HG02870 (cell line): ENCODE results near the gene DPPA4.
"Not testable (repeated sequence)": the region's sequence is repeated elsewhere in the genome, so short reads cannot be mapped to it uniquely, and the experiment has no call there.

Source experiments
- ATAC-seq: cut with Tn5 transposase; IDR thresholded peaks from one replicate; pipeline ENCODE4 v1.9.1; 2021; ENCODE audit warnings: mild to moderate bottlenecking, moderate library complexity; ENCODE audit not compliant: unreplicated experiment

The DPPA4 gene

GRCh38 chr3:109337393-109337792 is at the start of gene DPPA4:
TSS of gene DPPA4 (minus strand) at chr3:109337546. CDS start at chr3:109337517, 29 bp downstream.
- no peak for ATAC-seq

- no peak for ATAC-seq
Observed at GRCh38 chr3:109385442-109386318, 48.3 kb upstream of the DPPA4 start.

- no peak for ATAC-seq
Observed at GRCh38 chr3:109384164-109384563, 46.8 kb upstream of the DPPA4 start.

- no peak for ATAC-seq
Observed at GRCh38 chr3:109382588-109382987, 45.2 kb upstream of the DPPA4 start.

- ATAC-seq = no peak
Observed at GRCh38 chr3:109375975-109376374, 38.6 kb upstream of the DPPA4 start.

- ATAC-seq = not testable (repeated sequence)
Observed at GRCh38 chr3:109374434-109374833, 37.1 kb upstream of the DPPA4 start.

GRCh38 chr3:109373933-109374332 is 36.6 kb upstream of the DPPA4 start:
- no peak for ATAC-seq

- ATAC-seq = no peak
Observed at GRCh38 chr3:109372639-109373038, 35.3 kb upstream of the DPPA4 start.

- no peak for ATAC-seq
Observed at GRCh38 chr3:109369510-109369909, 32.2 kb upstream of the DPPA4 start.

GRCh38 chr3:109364088-109364487 is 26.7 kb upstream of the DPPA4 start:
- no peak for ATAC-seq

- no peak for ATAC-seq
Observed at GRCh38 chr3:109363634-109364033, 26.3 kb upstream of the DPPA4 start.

GRCh38 chr3:109362823-109363222 is 25.5 kb upstream of the DPPA4 start:
- ATAC-seq = no peak

- ATAC-seq = not testable (repeated sequence)
Observed at GRCh38 chr3:109358809-109359208, 21.5 kb upstream of the DPPA4 start.

- no peak for ATAC-seq
Observed at GRCh38 chr3:109356442-109357155, 19.3 kb upstream of the DPPA4 start.

- ATAC-seq = no peak
Observed at GRCh38 chr3:109355625-109356441, 18.5 kb upstream of the DPPA4 start.

GRCh38 chr3:109353057-109353456 is 15.7 kb upstream of the DPPA4 start:
- no peak for ATAC-seq

- ATAC-seq = no peak
Observed at GRCh38 chr3:109351231-109351630, 13.9 kb upstream of the DPPA4 start.

- ATAC-seq = no peak
Observed at GRCh38 chr3:109346770-109347295, 9.5 kb upstream of the DPPA4 start.

- ATAC-seq = no peak
Observed at GRCh38 chr3:109346099-109346498, 8.8 kb upstream of the DPPA4 start.

- ATAC-seq = no peak
Observed at GRCh38 chr3:109339714-109340648, 2.6 kb upstream of the DPPA4 start.
